NB4 (cell line): ENCODE data around the gene HOXC5.

Source experiments
- POLR2A ChIP-seq: IDR thresholded peaks from 2 replicates; pipeline ENCODE4 v1.6.1; 2011; ENCODE audit warnings: mild to moderate bottlenecking; ENCODE audit not compliant: insufficient read length; ENCODE audit errors: extremely low read depth
- TF ChIP-seq, protein P1 (sequence below): IDR thresholded peaks from one replicate; pipeline ENCODE4 v1.5.1; 2012; ENCODE audit warnings: low read depth, low read length
- TF ChIP-seq, protein P2 (sequence below): IDR thresholded peaks from 2 replicates; pipeline ENCODE4 v1.6.1; 2011; ENCODE audit warnings: low read depth, low read length

DNA sequence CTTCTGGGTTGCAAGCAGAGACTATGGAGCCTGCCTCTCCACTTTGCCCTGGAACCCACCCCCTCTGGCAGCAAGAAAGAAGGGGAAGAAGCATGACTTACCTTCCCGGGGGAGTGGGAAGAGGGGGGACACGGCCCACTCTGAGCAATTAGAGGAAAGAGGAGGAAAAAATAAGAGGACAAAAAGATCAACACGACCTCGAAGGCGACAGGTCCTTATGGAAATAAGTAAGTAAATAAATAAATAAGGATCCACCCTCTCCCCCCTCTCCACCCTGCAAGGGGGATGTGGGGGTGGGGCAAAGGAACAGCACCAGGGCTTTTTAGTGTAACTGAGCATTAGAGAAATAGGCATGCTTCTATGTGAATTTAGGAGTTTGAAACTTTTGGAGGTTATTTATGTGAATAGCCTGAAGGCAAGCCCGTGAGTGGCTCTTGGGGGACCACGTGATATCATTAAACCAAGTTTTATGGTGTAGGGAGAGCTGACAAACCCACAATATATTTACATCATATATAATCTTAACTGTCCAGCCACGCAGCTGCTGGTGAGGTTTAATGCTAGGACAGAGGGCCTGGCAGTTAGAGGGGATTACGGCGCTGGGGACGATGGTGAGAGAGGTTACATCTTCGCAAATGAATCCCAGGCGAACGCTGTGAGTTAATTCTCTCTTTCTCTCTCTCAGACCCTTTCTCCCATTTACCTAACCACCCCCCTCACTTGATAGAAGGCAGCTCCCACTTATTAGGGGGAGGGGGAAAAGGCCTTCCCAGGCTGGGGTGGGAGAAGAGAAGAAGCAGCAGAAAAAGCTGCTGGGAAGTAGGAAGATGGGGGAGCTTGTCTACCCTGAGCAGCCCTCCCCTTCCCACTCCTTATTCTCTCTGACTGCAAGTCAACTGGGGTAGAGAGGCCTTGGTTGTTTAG is 4.8 kb downstream of the HOXC5 start:
- TF ChIP-seq, protein P1, sequence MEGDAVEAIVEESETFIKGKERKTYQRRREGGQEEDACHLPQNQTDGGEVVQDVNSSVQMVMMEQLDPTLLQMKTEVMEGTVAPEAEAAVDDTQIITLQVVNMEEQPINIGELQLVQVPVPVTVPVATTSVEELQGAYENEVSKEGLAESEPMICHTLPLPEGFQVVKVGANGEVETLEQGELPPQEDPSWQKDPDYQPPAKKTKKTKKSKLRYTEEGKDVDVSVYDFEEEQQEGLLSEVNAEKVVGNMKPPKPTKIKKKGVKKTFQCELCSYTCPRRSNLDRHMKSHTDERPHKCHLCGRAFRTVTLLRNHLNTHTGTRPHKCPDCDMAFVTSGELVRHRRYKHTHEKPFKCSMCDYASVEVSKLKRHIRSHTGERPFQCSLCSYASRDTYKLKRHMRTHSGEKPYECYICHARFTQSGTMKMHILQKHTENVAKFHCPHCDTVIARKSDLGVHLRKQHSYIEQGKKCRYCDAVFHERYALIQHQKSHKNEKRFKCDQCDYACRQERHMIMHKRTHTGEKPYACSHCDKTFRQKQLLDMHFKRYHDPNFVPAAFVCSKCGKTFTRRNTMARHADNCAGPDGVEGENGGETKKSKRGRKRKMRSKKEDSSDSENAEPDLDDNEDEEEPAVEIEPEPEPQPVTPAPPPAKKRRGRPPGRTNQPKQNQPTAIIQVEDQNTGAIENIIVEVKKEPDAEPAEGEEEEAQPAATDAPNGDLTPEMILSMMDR: no peak
- TF ChIP-seq POLR2A: no peak
- TF ChIP-seq, protein P2, sequence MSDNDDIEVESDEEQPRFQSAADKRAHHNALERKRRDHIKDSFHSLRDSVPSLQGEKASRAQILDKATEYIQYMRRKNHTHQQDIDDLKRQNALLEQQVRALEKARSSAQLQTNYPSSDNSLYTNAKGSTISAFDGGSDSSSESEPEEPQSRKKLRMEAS: no peak; the same call in 1 of the 2 replicates
